ENCODE data around the gene SMG5.

DNA sequence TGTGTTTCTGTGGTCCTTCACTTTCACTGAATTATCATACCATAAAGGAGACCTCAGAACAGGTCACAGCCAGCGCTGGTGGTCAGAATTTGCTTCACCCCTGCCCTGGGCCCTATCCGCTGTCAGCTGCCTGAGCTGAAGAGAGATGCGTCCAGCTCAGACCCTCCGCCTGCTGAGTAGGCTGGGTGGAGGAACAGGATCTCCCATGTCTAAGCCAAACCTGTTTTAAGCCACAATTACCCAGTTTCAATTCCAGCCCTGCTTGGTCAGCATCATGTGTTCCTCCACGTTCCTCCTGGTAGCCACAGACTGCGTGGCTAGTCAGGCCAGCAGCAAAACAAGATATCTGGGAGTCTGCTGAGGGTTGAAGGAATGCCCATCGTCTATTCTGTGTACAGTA is 54.1 kb downstream of the SMG5 start:
- TF ChIP-seq, protein P1, sequence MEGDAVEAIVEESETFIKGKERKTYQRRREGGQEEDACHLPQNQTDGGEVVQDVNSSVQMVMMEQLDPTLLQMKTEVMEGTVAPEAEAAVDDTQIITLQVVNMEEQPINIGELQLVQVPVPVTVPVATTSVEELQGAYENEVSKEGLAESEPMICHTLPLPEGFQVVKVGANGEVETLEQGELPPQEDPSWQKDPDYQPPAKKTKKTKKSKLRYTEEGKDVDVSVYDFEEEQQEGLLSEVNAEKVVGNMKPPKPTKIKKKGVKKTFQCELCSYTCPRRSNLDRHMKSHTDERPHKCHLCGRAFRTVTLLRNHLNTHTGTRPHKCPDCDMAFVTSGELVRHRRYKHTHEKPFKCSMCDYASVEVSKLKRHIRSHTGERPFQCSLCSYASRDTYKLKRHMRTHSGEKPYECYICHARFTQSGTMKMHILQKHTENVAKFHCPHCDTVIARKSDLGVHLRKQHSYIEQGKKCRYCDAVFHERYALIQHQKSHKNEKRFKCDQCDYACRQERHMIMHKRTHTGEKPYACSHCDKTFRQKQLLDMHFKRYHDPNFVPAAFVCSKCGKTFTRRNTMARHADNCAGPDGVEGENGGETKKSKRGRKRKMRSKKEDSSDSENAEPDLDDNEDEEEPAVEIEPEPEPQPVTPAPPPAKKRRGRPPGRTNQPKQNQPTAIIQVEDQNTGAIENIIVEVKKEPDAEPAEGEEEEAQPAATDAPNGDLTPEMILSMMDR (optimal IDR thresholded peaks at IDR 0.05 in 1 of 3, IDR thresholded peaks at IDR 0.05 in 1 of 3, conservative IDR thresholded peaks at IDR 0.05 in 1 of 3; ENCODE audit: extremely low read depth in 1 of 3, insufficient read depth in 2 of 3, low read length in 3 of 3), result no peak
- no peak for TF ChIP-seq EZH2 (IDR thresholded peaks at IDR 0.05; ENCODE audit: low read length)
